Suppressor macrophage (primary cell): ENCODE measurements around the gene HOXD8.

Experiments used
- DNase-seq, 4 experiments: peaks; one replicate each; pipeline ENCODE4 v3.0.0-alpha.2; 2020 to 2022

HOXD8 gene

DNA sequence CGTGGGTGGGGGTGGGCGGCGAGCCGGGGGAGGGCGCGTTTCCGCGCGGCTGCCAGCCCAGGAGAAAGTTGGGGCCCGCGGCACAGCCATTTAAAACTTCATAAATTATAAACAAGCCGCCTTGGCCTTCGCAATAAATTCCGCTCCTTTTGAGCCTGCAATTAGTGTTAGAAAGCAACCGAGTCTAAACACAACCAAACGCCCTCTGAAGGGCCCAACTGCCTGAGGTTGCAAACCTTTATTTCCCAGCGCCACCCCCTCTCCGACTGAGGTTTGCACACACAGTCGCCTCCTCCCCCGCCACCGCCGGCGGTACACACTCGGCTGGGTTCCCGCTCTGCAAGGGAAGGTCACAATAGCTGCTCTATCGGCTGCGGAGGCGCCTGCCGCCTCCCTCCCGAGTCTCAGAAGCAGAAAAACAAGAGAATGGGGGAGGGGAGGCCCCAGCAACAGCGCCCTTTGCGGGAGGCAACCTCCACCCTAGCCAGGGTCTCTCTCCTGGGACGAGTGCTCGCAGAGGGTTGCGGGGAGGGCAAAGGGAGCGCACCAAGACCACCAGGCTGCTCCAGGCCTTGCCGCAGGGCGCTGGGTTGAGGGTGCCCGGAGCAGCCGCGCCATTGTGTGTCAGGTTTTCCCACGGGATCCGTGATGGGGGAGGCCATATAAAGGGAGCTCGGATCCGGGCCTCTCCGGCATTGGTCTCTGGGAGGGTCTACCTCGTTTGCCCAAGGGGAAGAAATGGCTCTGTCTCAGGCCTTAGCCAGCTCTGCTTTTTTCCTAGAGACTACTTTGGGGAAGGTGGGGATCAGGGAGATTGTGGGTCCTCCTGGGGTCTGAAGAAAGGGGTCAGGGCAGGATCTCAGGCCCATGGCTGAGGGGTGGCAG, 45.6 kb downstream of the HOXD8 start:
- DNase-seq, result no peak

DNA sequence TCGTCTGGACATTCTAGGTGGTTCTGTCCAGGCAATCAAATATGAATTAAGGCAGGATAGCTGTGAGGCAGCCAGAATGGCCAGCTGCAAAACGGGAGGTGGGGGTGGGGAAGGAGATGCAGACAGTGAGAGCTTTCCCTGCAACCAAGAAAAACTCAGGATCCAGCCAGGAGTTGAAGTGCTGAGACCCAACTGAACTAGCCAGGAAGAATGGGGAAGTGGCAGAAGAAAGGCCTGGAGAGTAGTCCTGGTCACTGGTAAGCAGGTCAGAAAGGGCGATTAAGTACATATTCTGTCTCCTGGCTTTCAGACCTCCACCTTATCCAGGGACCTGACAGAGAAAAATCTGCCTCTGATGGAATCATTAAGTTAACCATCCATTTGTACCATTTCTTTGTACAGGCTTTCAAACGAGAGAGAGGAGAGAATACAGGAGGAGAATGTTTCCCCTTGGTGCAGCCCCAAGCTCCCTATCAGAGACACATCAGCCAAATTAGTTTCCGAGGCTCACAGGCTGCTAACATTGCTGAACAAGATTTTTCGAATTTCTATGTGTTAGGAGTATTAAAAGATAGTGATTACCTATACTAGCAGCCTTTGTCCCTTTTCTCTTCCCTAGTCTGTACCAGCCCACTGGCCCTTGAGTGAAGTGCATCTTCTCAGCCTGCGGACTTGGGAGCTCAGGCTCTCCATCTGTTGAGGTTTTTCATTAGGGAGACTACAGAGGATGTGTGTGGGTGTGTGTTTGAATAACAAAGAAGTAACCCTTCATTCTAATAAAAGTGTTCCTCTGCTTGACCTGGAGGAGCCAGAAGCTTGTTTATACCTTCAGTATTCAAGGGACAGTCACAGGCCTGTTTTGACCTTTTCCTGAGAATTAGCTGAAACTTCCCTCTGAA, 46.5 kb downstream of the HOXD8 start:
- no peak for DNase-seq

DNA sequence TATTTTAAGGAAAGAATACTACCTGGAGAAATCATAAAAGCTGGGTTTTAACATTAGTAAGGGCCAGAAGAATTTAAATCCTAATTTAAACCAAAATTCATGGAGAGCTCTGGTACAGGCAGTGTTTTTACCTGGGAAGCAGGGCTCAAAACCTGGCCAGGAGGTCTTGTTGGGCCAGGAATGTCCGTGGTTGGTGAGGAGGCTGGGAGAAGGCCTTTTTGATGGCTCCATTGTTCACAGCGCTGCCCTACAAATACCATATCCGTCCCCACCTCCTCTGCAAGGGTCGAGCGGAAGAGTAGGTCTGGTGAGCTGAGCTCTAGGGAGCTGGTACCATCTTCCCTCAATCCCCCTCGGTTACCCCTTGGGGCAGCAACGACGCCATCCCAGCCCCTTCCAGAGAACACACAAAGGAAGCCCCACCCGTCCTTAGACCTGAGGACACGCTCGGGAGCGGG, 48.1 kb downstream of the HOXD8 start:
- DNase-seq, result no peak

DNA sequence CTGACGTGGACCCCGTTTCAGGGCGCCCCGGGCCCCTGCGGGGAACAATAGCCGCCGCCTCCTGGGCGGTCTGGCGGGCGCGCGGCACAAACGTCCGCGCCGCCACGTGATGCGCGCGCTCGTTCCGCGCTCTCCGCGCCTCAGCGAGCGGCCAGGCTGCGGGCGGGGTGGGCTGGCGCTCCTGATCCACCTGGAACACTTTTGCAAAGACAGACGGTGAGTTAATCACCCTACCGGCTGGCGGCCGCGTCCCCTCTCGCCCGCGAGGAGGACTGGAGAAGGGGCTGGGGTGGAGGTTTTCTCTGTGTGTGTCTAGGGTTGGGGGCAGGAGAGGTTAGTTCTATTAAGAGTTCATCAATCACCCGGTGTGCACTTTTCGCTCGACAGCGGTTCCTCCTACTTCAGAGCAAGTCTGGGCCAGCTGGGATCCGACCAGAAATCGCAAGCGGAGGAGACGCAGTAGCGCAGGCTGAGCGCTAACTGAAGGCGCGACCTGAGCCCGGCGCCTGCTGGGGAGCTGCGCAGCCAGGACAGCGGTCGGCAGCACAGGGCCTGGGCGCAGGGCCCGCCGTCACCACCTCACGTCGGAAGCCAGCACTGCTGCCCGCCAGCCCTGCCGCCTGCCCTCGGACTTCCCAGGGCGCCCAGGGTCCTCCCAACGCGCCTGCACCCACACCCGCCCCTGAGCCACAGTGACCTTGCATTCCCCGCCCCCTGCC, 48.7 kb downstream of the HOXD8 start:
- no peak for DNase-seq

DNA sequence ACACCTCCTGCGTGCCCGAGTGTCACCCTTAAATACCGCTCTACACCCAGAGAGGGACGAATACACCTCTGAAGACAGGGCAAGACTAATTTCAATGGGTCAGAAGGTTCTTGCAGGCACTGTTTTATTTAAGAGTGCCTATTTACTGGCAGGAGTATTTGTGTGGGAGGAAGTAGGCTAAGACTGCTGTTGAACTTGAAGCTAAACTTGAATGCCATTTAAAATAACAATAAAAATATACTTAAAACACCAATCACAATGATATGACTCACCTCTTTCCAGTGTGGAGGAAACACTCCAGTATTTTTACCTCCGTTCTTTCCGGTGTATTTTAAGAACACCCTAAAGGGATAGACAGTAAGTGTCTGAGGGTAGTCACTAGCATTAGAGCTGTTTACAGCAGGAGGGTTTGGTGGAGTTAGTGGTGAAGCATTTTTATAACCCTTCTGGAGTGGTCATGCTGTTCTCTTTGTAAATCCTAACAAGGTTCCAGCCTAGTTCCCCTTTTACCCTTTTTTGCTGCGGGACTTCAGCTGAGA, 49.3 kb downstream of the HOXD8 start:
- DNase-seq, result no peak

DNA sequence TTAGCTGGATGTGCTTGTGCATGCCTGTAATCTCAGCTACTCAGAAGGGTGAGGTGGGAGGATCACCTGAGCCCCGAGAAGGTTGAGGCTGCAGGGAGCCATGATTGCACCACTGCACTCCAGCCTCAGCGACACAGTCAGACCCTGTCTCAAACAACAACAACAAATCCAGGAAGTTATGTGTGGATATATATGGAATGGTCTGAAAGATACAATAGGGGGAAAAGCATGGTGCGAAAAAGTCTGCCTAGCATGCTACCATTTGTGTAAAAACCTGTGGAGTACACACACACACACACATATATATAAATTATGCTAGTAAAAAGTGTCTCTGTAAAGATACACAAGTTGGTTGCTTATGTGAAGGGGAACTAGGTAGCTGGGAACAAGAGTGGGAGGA, 52.0 kb downstream of the HOXD8 start:
- no peak for DNase-seq
